Camera-type eye (tissue), 1 donor: Measurements from ENCODE around the gene RUSF1. TPM values are rescaled to one million over a fixed set of nuclear protein-coding genes. Genes with fewer than 3 reads are reported as not detected.

ENCODE experiments used
- total RNA-seq: library from RNA; depleted of rRNA; stranded (reverse); fragments of >200 nt; gene quantifications from one replicate; pipeline ENCODE4 v1.2.3, GENCODE V29; 2014

Gene RUSF1
- total RNA-seq, result 93.2 TPM

GRCh38 chr16:31507929-31508705 is at the start of gene RUSF1:
Gene RUSF1 (minus strand): TSS chr16:31508391. CDS start chr16:31508373, 18 bp downstream.

GRCh38 chr16:31527734-31528274 is 19.6 kb upstream of the RUSF1 start, which contains the start of gene AHSP:
Gene AHSP (plus strand): TSS chr16:31527900. CDS start chr16:31528140, 240 bp downstream.

DNA sequence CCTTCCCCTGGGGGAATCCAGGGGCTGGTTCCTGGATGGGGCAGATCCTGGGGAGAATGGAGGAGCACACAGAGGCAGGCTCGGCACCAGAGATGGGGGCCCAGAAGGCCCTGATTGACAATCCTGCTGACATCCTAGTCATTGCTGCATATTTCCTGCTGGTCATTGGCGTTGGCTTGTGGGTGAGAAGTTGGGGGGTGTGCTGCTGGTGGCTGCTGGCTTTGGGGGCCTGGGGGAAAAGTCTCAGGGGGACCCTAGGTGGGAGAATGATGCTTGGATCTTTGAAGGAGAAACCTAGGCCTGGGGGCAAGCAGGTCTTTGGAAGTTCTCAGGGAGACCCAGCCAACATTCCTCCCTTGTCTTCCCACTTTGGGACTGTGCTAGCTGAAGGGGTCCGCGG is 25.1 kb downstream of the RUSF1 start, which contains the start of gene SLC5A2:
Gene SLC5A2, plus strand, starts transcription at position 43 of the 400 bp plus-strand sequence. Its CDS starts 14 bp downstream, at position 57.

GRCh38 chr16:31471875-31472708 is 36.1 kb downstream of the RUSF1 start, which contains the start of gene TGFB1I1:
Gene TGFB1I1 (plus strand): TSS chr16:31472152. CDS start chr16:31472189, 37 bp downstream.

GRCh38 chr16:31458844-31459686 is 49.1 kb downstream of the RUSF1 start, which contains the start of gene ARMC5:
Gene ARMC5 (plus strand): TSS chr16:31459501. CDS start chr16:31459525, 24 bp downstream.

Other genes with a start within 250 kb of the RUSF1 start
- gene ITGAM, start 248.4 kb downstream of the RUSF1 start, total RNA-seq, result 3.6 TPM
- 1.8 TPM for gene ITGAX, start 153.2 kb downstream of the RUSF1 start, total RNA-seq
- not detected for gene ITGAD, start 115.1 kb downstream of the RUSF1 start, total RNA-seq
- 4.1 TPM for gene COX6A2, start 80.0 kb downstream of the RUSF1 start, total RNA-seq
- gene ZNF843, start 65.6 kb downstream of the RUSF1 start, total RNA-seq, result 1.8 TPM
- gene ARMC5, start 48.9 kb downstream of the RUSF1 start, total RNA-seq, result 13.1 TPM
- 26.6 TPM for gene TGFB1I1, start 36.2 kb downstream of the RUSF1 start, total RNA-seq
- gene SLC5A2, start 25.3 kb downstream of the RUSF1 start, total RNA-seq, result 1.0 TPM
- gene AHSP, start 19.5 kb upstream of the RUSF1 start, total RNA-seq, result 21.1 TPM